ENCODE measurements around the gene FUS. TPM values are rescaled to one million over a fixed set of nuclear protein-coding genes. Genes with fewer than 3 reads are reported as not detected.

FUS gene
- total and polyA plus RNA-seq, 2 of the 13 experiments (the other 11 are each of a cell fraction or from before 2014, with no cell fraction given) = 68.1 to 168 TPM

GRCh38 chr16:31179747-31180459 lies at the start of gene FUS (continued):
- TF ChIP-seq ZBTB2 (CRISPR knock-in tag; IDR thresholded peaks at IDR 0.05; ENCODE audit: low read depth) (peak; percentile 84), ZNF598 (CRISPR knock-in tag; IDR thresholded peaks at IDR 0.05; ENCODE audit: borderline replicate concordance) (peak; percentile 88; the same call in 1 of the 2 replicates), SSRP1 (CRISPR knock-in tag; IDR thresholded peaks at IDR 0.05) (no peak), ZNF737 (CRISPR knock-in tag; IDR thresholded peaks at IDR 0.05; ENCODE audit: borderline replicate concordance) (no peak; the same call in 1 of the 2 replicates), ZNF121 (CRISPR knock-in tag; IDR thresholded peaks at IDR 0.05) (no peak; the same call in none of the 2 replicates), ZNF501 (CRISPR knock-in tag; IDR thresholded peaks at IDR 0.05) (peak; percentile 96), GPN1 (CRISPR knock-in tag; IDR thresholded peaks at IDR 0.05; ENCODE audit: borderline replicate concordance) (peak; percentile 95), E2F1 (CRISPR knock-in tag; IDR thresholded peaks at IDR 0.05) (no peak; the same call in 1 of the 2 replicates), TCF12 (IDR thresholded peaks at IDR 0.05) (no peak), TCF12 (CRISPR knock-in tag; IDR thresholded peaks at IDR 0.05) (peak; percentile 47), ZNF318 (CRISPR knock-in tag; IDR thresholded peaks at IDR 0.05) (no peak), PAWR (CRISPR knock-in tag; IDR thresholded peaks at IDR 0.05; ENCODE audit: borderline replicate concordance) (peak; percentile 68; the same call in 1 of the 2 replicates), ZNF556 (CRISPR knock-in tag; IDR thresholded peaks at IDR 0.05; ENCODE audit: borderline replicate concordance) (0 out of 2 replicates have a peak, but pooled peaks have one; percentile 42), TFDP2 (CRISPR knock-in tag; IDR thresholded peaks at IDR 0.05) (no peak)

All from HepG2 (cell line).